ENCODE measurements around the gene PGAP2. TPM values are rescaled to one million over a fixed set of nuclear protein-coding genes. Genes with fewer than 3 reads are reported as not detected.

PGAP2 gene
- total and polyA plus RNA-seq, 10 of the 15 experiments (the other 5 are each of a cell fraction or from before 2014, with no cell fraction given), result 12.3 to 37.4 (median 31.9) TPM

GRCh38 chr11:3797329-3798090 is 10.8 kb upstream of the PGAP2 start, which contains the start of gene NUP98 (continued):
- TF ChIP-seq ZNF592 (IDR thresholded peaks at IDR 0.05) (peak; percentile 17; the same call in 1 of the 2 replicates), E4F1 (IDR thresholded peaks at IDR 0.05; ENCODE audit: borderline replicate concordance, partially characterized antibody) (peak; percentile 37), SMAD5 (IDR thresholded peaks at IDR 0.05; ENCODE audit: low read depth) (peak; percentile 68), MYC (IDR thresholded peaks at IDR 0.05; ENCODE audit: insufficient read depth, insufficient read length, insufficient replicate concordance, low read length, severe bottlenecking) (peak; percentile 68), NR2F1 (conservative IDR thresholded peaks at IDR 0.05) (peak; percentile 31), RFX5 (IDR thresholded peaks at IDR 0.05; ENCODE audit: low read depth, low read length) (peak; percentile 89), CBFB (IDR thresholded peaks at IDR 0.05; ENCODE audit: low read depth) (no peak; the same call in 1 of the 2 replicates), TAF1 (IDR thresholded peaks at IDR 0.05; ENCODE audit: borderline replicate concordance, low read depth, low read length) (peak; percentile 80), NFYA (IDR thresholded peaks at IDR 0.05; ENCODE audit: borderline replicate concordance, low read depth, low read length) (0 out of 2 replicates have a peak, but pooled peaks have one; percentile 27), PAX5 (IDR thresholded peaks at IDR 0.05; ENCODE audit: borderline replicate concordance, low read depth, low read length) (no peak), CUX1 (IDR thresholded peaks at IDR 0.05; ENCODE audit: insufficient replicate concordance, low read depth, low read length) (no peak), ZNF274 (IDR thresholded peaks at IDR 0.05; ENCODE audit: insufficient read depth, insufficient read length) (no peak), MEF2A (IDR thresholded peaks at IDR 0.05; ENCODE audit: insufficient read depth, low read depth, low read length) (no peak), SMARCA5 (IDR thresholded peaks at IDR 0.05) (peak; percentile 79), SRF (IDR thresholded peaks at IDR 0.05; ENCODE audit: low read depth in 2 of 2, low read length in 2 of 2) (no peak), YY1 (IDR thresholded peaks at IDR 0.05; ENCODE audit: low read depth, low read length) (0 out of 2 replicates have a peak, but pooled peaks have one; percentile 47), JUND (IDR thresholded peaks at IDR 0.05; ENCODE audit: low read depth, low read length) (0 out of 2 replicates have a peak, but pooled peaks have one; percentile 32)

All from GM12878 (cell line).